ENCODE measurements around the gene PLCB1.
A peak's percentile ranks its signal among the peaks of the same experiment; 100 is the strongest.

- TF ChIP-seq CTCF (IDR thresholded peaks at IDR 0.05) (no peak), POLR2A (IDR thresholded peaks at IDR 0.05; ENCODE audit: low read depth) (no peak), POLR2AphosphoS5 (IDR thresholded peaks at IDR 0.05) (peak; percentile 29 to 32), EP300 (IDR thresholded peaks at IDR 0.05) (no peak)
These were observed 624.3 kb downstream of the PLCB1 start for GRCh38 chr20:8756410-8756809.

Data from esophagus muscularis mucosa (tissue), 4 donors.